Endodermal cell (in vitro differentiated cells): Measurements from ENCODE around the gene B4GALT1. TPM values are rescaled to one million over a fixed set of nuclear protein-coding genes. Genes with fewer than 3 reads are reported as not detected.

Experiments used
- DNase-seq: peaks from one replicate; pipeline ENCODE4 v3.0.0-alpha.2; 2017
- H3K27ac ChIP-seq: 2 replicates; pipeline ENCODE4 v1.5.1; 2013; ENCODE audit warnings: mild to moderate bottlenecking, low read depth, low read length, moderate library complexity
- H3K27me3 ChIP-seq: 2 replicates; pipeline ENCODE4 v1.6.1; 2013; ENCODE audit warnings: mild to moderate bottlenecking, low read length, moderate library complexity; ENCODE audit not compliant: insufficient read depth, control insufficient read depth, poor library complexity, severe bottlenecking
- H3K36me3 ChIP-seq: 2 replicates; pipeline ENCODE4 v1.7.0; 2013; ENCODE audit warnings: mild to moderate bottlenecking, low read length, moderate library complexity; ENCODE audit not compliant: control insufficient read depth, insufficient read depth
- H3K4me1 ChIP-seq: one replicate; pipeline ENCODE4 v1.7.0; 2013; ENCODE audit warnings: low read length; ENCODE audit not compliant: control insufficient read depth, insufficient read depth
- H3K4me3 ChIP-seq: 2 replicates; pipeline ENCODE4 v1.5.1; 2013; ENCODE audit warnings: mild to moderate bottlenecking, low read length, moderate library complexity
- H3K9ac ChIP-seq: 2 replicates; pipeline ENCODE4 v1.6.1; 2013; ENCODE audit warnings: mild to moderate bottlenecking, low read length, moderate library complexity; ENCODE audit not compliant: poor library complexity, severe bottlenecking; ENCODE audit errors: extremely low read depth
- H3K9me3 ChIP-seq: 2 replicates; pipeline ENCODE4 v1.6.1; 2013; ENCODE audit warnings: mild to moderate bottlenecking, low read length, moderate library complexity; ENCODE audit not compliant: control insufficient read depth
- H3K27ac Mint-ChIP-seq: 2 replicates; pipeline ENCODE4 v1.8.0; 2020; ENCODE audit warnings: mixed read lengths
- H3K27me3 Mint-ChIP-seq: 2 replicates; pipeline ENCODE4 v1.8.0; 2021; ENCODE audit warnings: mild to moderate bottlenecking, mixed read lengths; ENCODE audit not compliant: insufficient read depth
- H3K36me3 Mint-ChIP-seq: 2 replicates; pipeline ENCODE4 v1.8.0; 2020; ENCODE audit warnings: low read depth, mixed read lengths
- H3K4me1 Mint-ChIP-seq: 2 replicates; pipeline ENCODE4 v1.8.0; 2020; ENCODE audit warnings: mixed read lengths
- H3K4me3 Mint-ChIP-seq: 2 replicates; pipeline ENCODE4 v1.8.0; 2020; ENCODE audit warnings: mild to moderate bottlenecking, moderate library complexity, mixed read lengths
- H3K9me3 Mint-ChIP-seq: 2 replicates; pipeline ENCODE4 v1.8.0; 2020; ENCODE audit warnings: mild to moderate bottlenecking, mixed read lengths
- CTCF ChIP-seq: fragments of 200-600 bp; sonication (generic); conservative IDR thresholded peaks from 2 replicates; pipeline ENCODE4 v1.5.0; 2021; ENCODE audit warnings: antibody characterized with exemption, mild to moderate bottlenecking
- WGBS, 2 experiments: methylation state at CpG; one replicate each; pipeline versions ENCODE4 v1.1.5 to v1.1.7; 2013; ENCODE audit warnings: missing lambda C conversion rate in 2 of 2, mixed read lengths in 1 of 2; ENCODE audit not compliant: insufficient coverage in 1 of 2, insufficient read length in 1 of 2; 5-methylcytosine and 5-hydroxymethylcytosine counted together
- total RNA-seq, 2 donors: library from RNA; stranded (reverse); fragmentation: NEBNext Ultra II Directional in 1 of 2; extraction: Animal tissue kit (Norgen Biotek cat#: 25700) in 1 of 2; gene quantifications; 2 replicates in 1 of 2; 3 replicates in 1 of 2; pipeline ENCODE4 v1.2.1, GENCODE V29; 2021

Gene B4GALT1
- total RNA-seq, 2 donors from 2014 or later: 62.9 to 92.6 TPM

DNA sequence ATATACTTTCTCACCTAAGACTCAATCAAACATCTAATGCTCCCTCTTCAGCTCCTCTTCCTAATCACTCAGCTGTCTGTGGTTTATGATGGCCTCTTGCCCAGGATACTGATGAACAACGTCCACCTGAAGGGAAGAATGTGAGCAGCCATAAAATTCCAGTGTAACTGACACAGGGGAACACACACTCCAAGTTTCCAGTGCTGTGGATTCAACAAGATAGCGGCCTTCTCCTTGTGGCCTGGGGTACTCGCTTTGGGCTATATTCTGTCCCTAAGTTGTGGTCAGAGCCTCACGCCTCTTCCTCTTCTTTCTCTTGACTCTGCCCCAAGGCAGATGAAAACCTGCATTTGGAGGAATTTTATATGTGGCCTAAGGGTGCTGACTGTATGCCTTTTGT is 11.7 kb downstream of the B4GALT1 start:
- Histone ChIP-seq H3K9me3 (no peaks in the 10 kb centered on the region), H3K36me3 (no peaks in the 10 kb centered on the region), H3K9ac (no peak overlapping the region), H3K4me1 (peaks cover 9% of the 10 kb centered on the region), H3K4me3 (no peak overlapping the region), H3K27ac (no peak overlapping the region), H3K27me3 (no peaks in the 10 kb centered on the region)
- DNase-seq: no peak
- Mint-ChIP-seq H3K27me3 (no peaks in the 10 kb centered on the region), H3K27ac (no peak overlapping the region), H3K4me3 (no peak overlapping the region), H3K4me1 (peaks cover 30% of the 10 kb centered on the region), H3K9me3 (peaks cover 4% of the 10 kb centered on the region), H3K36me3 (peaks cover 10% of the 10 kb centered on the region)
- no peak for TF ChIP-seq CTCF
- WGBS, 2 experiments: 85 to 95% methylated on average over 3 to 4 of the region's 4 CpGs

- H3K4me3 ChIP-seq: no peak overlapping the region
- TF ChIP-seq CTCF: no peak
- H3K27me3 ChIP-seq: no peaks in the 10 kb centered on the region
- Mint-ChIP-seq H3K27ac (no peak overlapping the region), H3K4me3 (no peak overlapping the region), H3K9me3 (peaks cover 4% of the 10 kb centered on the region), H3K4me1 (peaks cover 23% of the 10 kb centered on the region), H3K27me3 (no peaks in the 10 kb centered on the region), H3K36me3 (peaks cover 10% of the 10 kb centered on the region)
- H3K27ac ChIP-seq: no peak overlapping the region
- peaks cover 3% of the 10 kb centered on the region for H3K4me1 ChIP-seq
- DNase-seq: no peak
- no peaks in the 10 kb centered on the region for H3K9me3 ChIP-seq
- WGBS, 2 experiments: 96 to 100% methylated on average over 2 of the region's 3 CpGs
- no peak overlapping the region for H3K9ac ChIP-seq
- H3K36me3 ChIP-seq: no peaks in the 10 kb centered on the region
Observed at GRCh38 chr9:33154371-33154770, 12.8 kb downstream of the B4GALT1 start.

DNA sequence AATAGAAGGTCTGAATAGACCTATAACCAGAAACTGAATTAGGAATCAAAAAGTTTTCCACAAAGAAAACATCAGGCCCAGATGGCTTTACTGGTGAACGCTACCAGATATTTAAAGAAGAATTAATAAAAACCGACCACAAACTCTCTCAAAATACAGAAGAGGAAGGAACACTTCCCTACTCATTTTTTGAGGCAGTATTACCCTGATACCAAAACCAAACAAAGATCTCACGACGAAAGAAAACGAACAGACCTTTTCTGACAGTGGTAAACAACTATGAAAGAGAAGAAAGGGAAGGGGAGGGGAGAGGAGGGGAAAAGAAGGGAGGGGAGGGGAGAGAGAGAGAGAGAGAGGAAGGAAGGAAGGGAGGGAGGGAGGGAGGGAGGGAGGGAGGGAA is 13.5 kb downstream of the B4GALT1 start:
- no peak for TF ChIP-seq CTCF
- 77 to 100% methylated on average over 2 to 5 of the region's 5 CpGs for WGBS, 2 experiments
- no peaks in the 10 kb centered on the region for H3K27me3 ChIP-seq
- H3K4me3 ChIP-seq: no peak overlapping the region
- no peaks in the 10 kb centered on the region for H3K36me3 ChIP-seq
- Mint-ChIP-seq H3K36me3 (peaks cover 10% of the 10 kb centered on the region), H3K4me1 (peaks cover 17% of the 10 kb centered on the region), H3K27ac (no peak overlapping the region), H3K9me3 (peaks cover 4% of the 10 kb centered on the region), H3K27me3 (no peaks in the 10 kb centered on the region), H3K4me3 (no peak overlapping the region)
- no peak overlapping the region for H3K27ac ChIP-seq
- H3K4me1 ChIP-seq: no peaks in the 10 kb centered on the region
- H3K9ac ChIP-seq: no peak overlapping the region
- H3K9me3 ChIP-seq: no peaks in the 10 kb centered on the region
- no peak for DNase-seq
